Neuronal stem cell (in vitro differentiated cells): ENCODE measurements around the gene NUP93.
"Not testable (repeated sequence)": the region's sequence is repeated elsewhere in the genome, so short reads cannot be mapped to it uniquely, and the experiment has no call there.

Experiments
- DNase-seq: peaks from one replicate; pipeline ENCODE4 v3.0.0-alpha.2; 2013; ENCODE audit warnings: low spot score
- H2AFZ ChIP-seq: one replicate; pipeline ENCODE4 v1.6.1; 2013; ENCODE audit warnings: mild to moderate bottlenecking, low read length, inconsistent platforms
- H2AK5ac ChIP-seq: 2 replicates; pipeline ENCODE4 v1.6.1; 2013; ENCODE audit warnings: low read depth, mild to moderate bottlenecking, inconsistent platforms, low read length, moderate library complexity, mixed read lengths
- H2BK120ac ChIP-seq: 2 replicates; pipeline ENCODE4 v1.6.1; 2013; ENCODE audit warnings: low read depth, mild to moderate bottlenecking, inconsistent platforms, low read length, moderate library complexity, mixed read lengths
- H2BK12ac ChIP-seq: one replicate; pipeline ENCODE4 v1.6.1; 2013; ENCODE audit warnings: low read length, inconsistent platforms
- H2BK15ac ChIP-seq: 2 replicates; pipeline ENCODE4 v1.6.1; 2013; ENCODE audit warnings: mild to moderate bottlenecking, low read length, inconsistent platforms, mixed read lengths
- H2BK5ac ChIP-seq: one replicate; pipeline ENCODE4 v1.6.1; 2013; ENCODE audit warnings: inconsistent platforms, mild to moderate bottlenecking, low read length, moderate library complexity
- H3K14ac ChIP-seq: one replicate; pipeline ENCODE4 v1.6.1; 2013; ENCODE audit warnings: low read length, inconsistent platforms
- H3K18ac ChIP-seq: 2 replicates; pipeline ENCODE4 v1.6.1; 2013; ENCODE audit warnings: low read length, inconsistent platforms
- H3K23ac ChIP-seq: 2 replicates; pipeline ENCODE4 v1.6.1; 2013; ENCODE audit warnings: low read depth, mild to moderate bottlenecking, mixed read lengths, low read length, inconsistent platforms; ENCODE audit not compliant: poor library complexity
- H3K27ac ChIP-seq: replicated peaks from 3 replicates; pipeline ENCODE4 v1.5.1; 2013; ENCODE audit warnings: low read length, inconsistent platforms
- H3K27me3 ChIP-seq, 3 experiments: 2 replicates each; pipeline ENCODE4 v1.6.1; 2013; ENCODE audit warnings: low read length in 3 of 3, mild to moderate bottlenecking in 2 of 3, inconsistent platforms in 1 of 3, low read depth in 1 of 3, mixed read lengths in 1 of 3, moderate library complexity in 1 of 3; ENCODE audit not compliant: control insufficient read depth in 3 of 3, insufficient read depth in 3 of 3
- H3K36me3 ChIP-seq, 2 donors: replicated peaks in 1 of 2; 2 replicates each; pipeline ENCODE4 v1.6.1; 2013; ENCODE audit warnings: low read length in 2 of 2; ENCODE audit not compliant: control insufficient read depth in 2 of 2, insufficient read depth in 2 of 2
- H3K4ac ChIP-seq: 2 replicates; pipeline ENCODE4 v1.6.1; 2013; ENCODE audit warnings: inconsistent platforms, mild to moderate bottlenecking, low read length, moderate library complexity
- H3K4me1 ChIP-seq, 2 donors: 1 replicate in 1 of 2; 2 replicates in 1 of 2; pipeline ENCODE4 v1.6.1; 2013; ENCODE audit warnings: low read length in 2 of 2, low read depth in 1 of 2; ENCODE audit not compliant: control insufficient read depth in 2 of 2, insufficient read depth in 1 of 2
- H3K4me2 ChIP-seq: one replicate; pipeline ENCODE4 v1.6.1; 2013; ENCODE audit warnings: mild to moderate bottlenecking, low read length, inconsistent platforms; ENCODE audit not compliant: insufficient read depth, poor library complexity, severe bottlenecking
- H3K4me3 ChIP-seq, 2 donors: 2 replicates each; pipeline ENCODE4 v1.5.1; 2013; ENCODE audit warnings: low read length in 2 of 2, mild to moderate bottlenecking in 2 of 2, inconsistent platforms in 1 of 2, moderate library complexity in 1 of 2
- H3K79me1 ChIP-seq: one replicate; pipeline ENCODE4 v1.6.1; 2013; ENCODE audit warnings: low read depth, mild to moderate bottlenecking, inconsistent platforms, low read length, moderate library complexity
- H3K9ac ChIP-seq: one replicate; pipeline ENCODE4 v1.6.1; 2013; ENCODE audit warnings: mild to moderate bottlenecking, low read depth, low read length, inconsistent platforms; ENCODE audit not compliant: poor library complexity
- H3K9me3 ChIP-seq, 2 donors: replicated peaks in 1 of 2; 2 replicates each; pipeline versions ENCODE3 to v1.6.1; 2013; ENCODE audit warnings: low read length in 2 of 2, mild to moderate bottlenecking in 2 of 2, inconsistent platforms in 1 of 2, low read depth in 1 of 2, mixed read lengths in 1 of 2, moderate library complexity in 1 of 2; ENCODE audit not compliant: control insufficient read depth in 2 of 2, insufficient read depth in 1 of 2
- H4K8ac ChIP-seq: one replicate; pipeline ENCODE4 v1.6.1; 2013; ENCODE audit warnings: low read depth, mild to moderate bottlenecking, inconsistent platforms, low read length, moderate library complexity
- H4K91ac ChIP-seq: one replicate; pipeline ENCODE4 v1.6.1; 2013; ENCODE audit warnings: low read length, low read depth, mild to moderate bottlenecking, inconsistent platforms; ENCODE audit not compliant: poor library complexity
- WGBS, 2 donors: extraction: QIAGEN DNeasy Blood & Tissue Kit; methylation state at CpG; one replicate each; pipeline ENCODE4 v1.1.7; 2013; ENCODE audit warnings: missing lambda C conversion rate in 2 of 2, mixed read lengths in 1 of 2; ENCODE audit not compliant: insufficient read length in 2 of 2, insufficient replicate concordance in 1 of 2; ENCODE audit errors: extremely low coverage in 2 of 2; 5-methylcytosine and 5-hydroxymethylcytosine counted together

The NUP93 gene

DNA sequence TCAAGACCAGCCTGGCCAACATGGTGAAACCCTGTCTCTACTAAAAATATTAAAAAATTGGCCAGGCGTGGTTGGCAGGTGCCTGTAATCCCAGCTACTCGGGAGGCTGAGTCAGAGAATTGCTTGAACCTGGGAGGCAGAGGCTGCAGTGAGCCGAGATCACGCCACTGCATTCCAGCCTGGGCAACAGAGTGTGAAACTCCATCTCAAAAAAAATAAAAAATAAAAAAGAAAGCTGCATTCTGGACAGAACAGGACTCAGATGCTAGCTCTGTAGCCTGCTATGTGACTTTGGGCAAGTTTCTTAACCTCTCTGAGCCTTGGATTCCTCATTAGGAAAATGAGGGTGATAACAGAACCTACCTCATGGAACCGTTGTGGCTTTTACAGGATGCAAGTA lies 138.8 kb downstream of the NUP93 start:
- not testable (repeated sequence) for H2BK15ac ChIP-seq, H2AFZ ChIP-seq, H3K79me1 ChIP-seq, H4K8ac ChIP-seq, H3K23ac ChIP-seq, H3K4me3 ChIP-seq, DNase-seq, H4K91ac ChIP-seq, H2AK5ac ChIP-seq, H3K36me3 ChIP-seq, H3K4me1 ChIP-seq, H3K4ac ChIP-seq, H3K9me3 ChIP-seq, H3K27me3 ChIP-seq, H3K14ac ChIP-seq, H2BK5ac ChIP-seq, H2BK120ac ChIP-seq, H3K4me2 ChIP-seq, H2BK12ac ChIP-seq, H3K9ac ChIP-seq, H3K27ac ChIP-seq, H3K18ac ChIP-seq
- no CpG with 5 or more reads among the region's 5 CpGs for WGBS, 2 donors

DNA sequence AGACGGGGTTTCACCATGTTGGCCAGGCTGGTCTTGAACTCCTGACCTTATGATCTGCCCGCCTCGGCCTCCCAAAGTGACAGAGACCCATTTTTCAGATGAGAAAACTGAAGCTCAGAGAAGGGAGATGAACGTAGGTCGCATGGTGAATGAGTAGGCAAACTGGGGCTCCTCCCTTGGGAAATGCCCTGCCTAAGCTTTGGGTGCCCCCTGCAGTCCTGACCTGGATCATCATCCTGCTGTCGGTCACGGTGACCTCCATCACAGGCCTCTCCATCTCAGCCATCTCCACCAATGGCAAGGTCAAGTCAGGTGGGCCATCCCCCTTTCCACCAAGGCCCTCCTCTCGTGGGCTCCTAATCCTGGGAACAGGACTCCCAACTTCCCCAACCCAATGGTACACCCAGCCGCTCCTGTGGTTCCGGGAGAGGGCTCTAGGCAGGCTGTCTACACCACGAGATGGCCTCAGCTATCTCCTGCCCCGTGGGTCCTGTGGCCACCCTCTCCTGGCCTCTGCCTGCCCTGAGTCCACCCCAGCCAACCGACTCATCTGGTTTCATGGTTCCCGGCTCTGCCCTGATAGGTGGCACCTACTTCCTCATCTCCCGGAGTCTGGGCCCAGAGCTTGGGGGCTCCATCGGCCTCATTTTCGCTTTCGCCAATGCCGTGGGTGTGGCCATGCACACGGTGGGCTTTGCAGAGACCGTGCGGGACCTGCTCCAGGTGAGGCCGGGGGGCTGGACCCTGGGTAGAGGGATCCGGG lies 139.8 kb downstream of the NUP93 start:
- no peak overlapping the region for H3K14ac ChIP-seq
- H2BK120ac ChIP-seq, result no peak overlapping the region
- H2BK15ac ChIP-seq, result peak overlapping the region; percentile 5
- H2BK12ac ChIP-seq, result peak overlapping the region; percentile 4
- H2AFZ ChIP-seq, result no peak overlapping the region
- no peak overlapping the region for H3K23ac ChIP-seq
- H3K4me2 ChIP-seq, result no peak overlapping the region
- H2BK5ac ChIP-seq, result no peak overlapping the region
- H3K4me1 ChIP-seq, result peaks cover 0 to 2% of the 10 kb centered on the region in 2 donors
- no peaks in the 10 kb centered on the region for H3K27me3 ChIP-seq
- H3K36me3 ChIP-seq, result no peaks in the 10 kb centered on the region
- peak overlapping the region; percentile 30 for H3K9ac ChIP-seq
- H4K8ac ChIP-seq, result no peak overlapping the region
- WGBS, 2 donors, result no CpG with 5 or more reads among the region's 24 CpGs
- peak overlapping the region; percentile 35 for H3K18ac ChIP-seq
- no peak overlapping the region for H3K4ac ChIP-seq
- H4K91ac ChIP-seq, result no peak overlapping the region
- H3K79me1 ChIP-seq, result no peaks in the 10 kb centered on the region
- no peaks in the 10 kb centered on the region for H3K9me3 ChIP-seq
- DNase-seq, result no peak
- no peak overlapping the region for H3K27ac ChIP-seq
- no peak overlapping the region for H3K4me3 ChIP-seq
- peak overlapping the region; percentile 20 for H2AK5ac ChIP-seq

GRCh38 chr16:56870276-56870888 lies 140.5 kb downstream of the NUP93 start:
- no peak overlapping the region for H3K27ac ChIP-seq
- no peak overlapping the region for H3K23ac ChIP-seq
- H3K4me1 ChIP-seq, result peaks cover 0 to 2% of the 10 kb centered on the region in 2 donors
- H3K27me3 ChIP-seq, result no peaks in the 10 kb centered on the region
- H2BK12ac ChIP-seq, result peak overlapping the region; percentile 4
- H3K4ac ChIP-seq, result peak overlapping the region; percentile 26
- no peak overlapping the region for H3K4me3 ChIP-seq
- WGBS, 2 donors, result no CpG with 5 or more reads among the region's 14 CpGs
- H2AK5ac ChIP-seq, result peak overlapping the region; percentile 51
- H2BK120ac ChIP-seq, result no peak overlapping the region
- H2AFZ ChIP-seq, result no peak overlapping the region
- no peaks in the 10 kb centered on the region for H3K79me1 ChIP-seq
- peak overlapping the region; percentile 16 for H3K9ac ChIP-seq
- no peaks in the 10 kb centered on the region for H3K9me3 ChIP-seq
- no peak overlapping the region for H3K14ac ChIP-seq
- H3K4me2 ChIP-seq, result no peak overlapping the region
- peak overlapping the region; percentile 5 for H2BK15ac ChIP-seq
- no peak overlapping the region for H4K8ac ChIP-seq
- no peak overlapping the region for H2BK5ac ChIP-seq
- H4K91ac ChIP-seq, result no peak overlapping the region
- H3K36me3 ChIP-seq, result no peaks in the 10 kb centered on the region
- DNase-seq, result no peak
- peak overlapping the region; percentile 39 for H3K18ac ChIP-seq

GRCh38 chr16:56871172-56871593 lies 141.3 kb downstream of the NUP93 start:
- no peak overlapping the region for H3K14ac ChIP-seq
- H2AK5ac ChIP-seq, result no peak overlapping the region
- peaks cover 0 to 2% of the 10 kb centered on the region in 2 donors for H3K4me1 ChIP-seq
- no peaks in the 10 kb centered on the region for H3K36me3 ChIP-seq
- no peak overlapping the region for H3K4me2 ChIP-seq
- H4K8ac ChIP-seq, result no peak overlapping the region
- no peak overlapping the region for H2BK15ac ChIP-seq
- H3K4ac ChIP-seq, result no peak overlapping the region
- H3K27ac ChIP-seq, result no peak overlapping the region
- H2BK12ac ChIP-seq, result no peak overlapping the region
- H4K91ac ChIP-seq, result no peak overlapping the region
- H2BK5ac ChIP-seq, result no peak overlapping the region
- no peak overlapping the region for H3K18ac ChIP-seq
- no CpG with 5 or more reads among the region's 7 CpGs for WGBS, 2 donors
- no peak overlapping the region for H3K4me3 ChIP-seq
- no peaks in the 10 kb centered on the region for H3K27me3 ChIP-seq
- no peaks in the 10 kb centered on the region for H3K79me1 ChIP-seq
- no peak overlapping the region for H2BK120ac ChIP-seq
- no peaks in the 10 kb centered on the region for H3K9me3 ChIP-seq
- H3K23ac ChIP-seq, result no peak overlapping the region
- no peak for DNase-seq
- H3K9ac ChIP-seq, result peak overlapping the region; percentile 9
- peak overlapping the region; percentile 49 for H2AFZ ChIP-seq
